HG02588 (cell line): ENCODE measurements around the gene CMC4.

Experiments
- ATAC-seq: cut with Tn5 transposase; IDR thresholded peaks from one replicate; pipeline ENCODE4 v1.9.1; 2021; ENCODE audit warnings: mild to moderate bottlenecking, moderate library complexity; ENCODE audit not compliant: unreplicated experiment

The CMC4 gene

GRCh38 chrX:155070975-155071693 lies at the start of gene CMC4, which contains the start of the genes BRCC3 and MTCP1:
Gene CMC4, minus strand, starts transcription at chrX:155071136. Its CDS starts 7,113 bp downstream, at chrX:155064023.
Gene BRCC3, plus strand, starts transcription at chrX:155071508. Its CDS starts 20 bp downstream, at chrX:155071528.
Gene MTCP1, minus strand, starts transcription at chrX:155071136. Its CDS starts 5,126 bp downstream, at chrX:155066010.
- ATAC-seq, result peak; percentile 89

GRCh38 chrX:155115174-155115819 lies 44.4 kb upstream of the CMC4 start:
- ATAC-seq, result no peak

GRCh38 chrX:155113097-155113496 lies 42.2 kb upstream of the CMC4 start:
- ATAC-seq, result no peak

- ATAC-seq, result no peak
Measured at GRCh38 chrX:155112171-155112570, 41.2 kb upstream of the CMC4 start.

GRCh38 chrX:155108427-155108826 lies 37.5 kb upstream of the CMC4 start:
- no peak for ATAC-seq

GRCh38 chrX:155105919-155106318 lies 35.0 kb upstream of the CMC4 start:
- ATAC-seq, result no peak

- no peak for ATAC-seq
Measured at GRCh38 chrX:155094468-155095061, 23.6 kb upstream of the CMC4 start.

- ATAC-seq, result no peak
Measured at GRCh38 chrX:155086961-155087735, 16.2 kb upstream of the CMC4 start.

- no peak for ATAC-seq
Measured at GRCh38 chrX:155086202-155086840, 15.4 kb upstream of the CMC4 start.

- peak; percentile 5 for ATAC-seq
Measured at GRCh38 chrX:155071694-155072280, 851 bp upstream of the CMC4 start.

- ATAC-seq, result peak; percentile 21
Measured at GRCh38 chrX:155070663-155070974, 317 bp downstream of the CMC4 start.

- ATAC-seq, result no peak
Measured at GRCh38 chrX:155070038-155070437, 898 bp downstream of the CMC4 start.

GRCh38 chrX:155069414-155069813 lies 1.5 kb downstream of the CMC4 start:
- no peak for ATAC-seq

GRCh38 chrX:155068165-155068564 lies 2.8 kb downstream of the CMC4 start:
- ATAC-seq, result no peak

- no peak for ATAC-seq
Measured at GRCh38 chrX:155065035-155065734, 5.8 kb downstream of the CMC4 start.

GRCh38 chrX:155061760-155062159 lies 9.2 kb downstream of the CMC4 start:
- no peak for ATAC-seq

- no peak for ATAC-seq
Measured at GRCh38 chrX:155056877-155057792, 13.8 kb downstream of the CMC4 start.

GRCh38 chrX:155056471-155056870 lies 14.5 kb downstream of the CMC4 start:
- ATAC-seq, result no peak

GRCh38 chrX:155055494-155055893 lies 15.4 kb downstream of the CMC4 start:
- ATAC-seq, result no peak
